ENCODE measurements around the gene TMEM120B. TPM values are rescaled to one million over a fixed set of nuclear protein-coding genes. Genes with fewer than 3 reads are reported as not detected.

Gene TMEM120B
- total RNA-seq, 1 experiment from 2014 or later, result 14.2 TPM

DNA sequence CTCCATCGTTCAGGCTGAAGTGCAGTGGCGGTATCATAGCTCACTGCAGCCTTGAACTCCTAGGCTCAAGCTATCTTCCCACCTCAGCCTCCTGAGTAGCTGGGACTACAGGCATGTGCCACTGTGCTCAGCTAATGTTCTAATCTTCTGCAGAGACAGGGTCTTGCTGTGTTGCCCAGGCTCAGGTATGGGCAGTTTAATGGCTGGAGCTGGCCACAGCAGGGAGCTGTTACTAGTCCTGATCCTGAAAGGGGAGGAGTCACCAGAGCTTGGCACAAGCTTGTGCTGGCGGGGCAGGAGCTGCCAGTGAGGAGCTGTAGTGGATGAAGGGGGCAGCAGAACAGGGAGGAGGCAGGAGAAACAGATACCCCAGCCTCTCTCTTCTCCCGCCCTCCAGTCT lies 10.6 kb downstream of the TMEM120B start:
- intact Hi-C loops (cut with micrococcal nuclease), result no loop called here
- BruUV-seq (replicated peaks), result no TSS peak
- TF ChIP-seq CTCF (IDR thresholded peaks at IDR 0.05; ENCODE audit: unreplicated experiment), result no peak
- H3K4me3 Mint-ChIP-seq (ENCODE audit: unreplicated experiment), result no peak overlapping the region
- H3K9me3 Mint-ChIP-seq (ENCODE audit: unreplicated experiment), result no peaks in the 10 kb centered on the region
- peaks cover 6% of the 10 kb centered on the region for H3K4me1 Mint-ChIP-seq (ENCODE audit: insufficient read depth, unreplicated experiment)
- H3K27me3 Mint-ChIP-seq (ENCODE audit: insufficient read depth, unreplicated experiment), result no peaks in the 10 kb centered on the region
- CTCF ChIA-PET, result interaction anchor here (0.6 kb wide), 1 partner anchor 172 kb away, joined by 3 read pairs; no protein-coding TSS in a partner anchor
- H3K36me3 Mint-ChIP-seq (ENCODE audit: insufficient read depth, unreplicated experiment), result peaks cover 17% of the 10 kb centered on the region
- DNase-seq (ENCODE audit: unreplicated experiment), result no peak
- H3K27ac Mint-ChIP-seq (ENCODE audit: low read depth, unreplicated experiment), result no peak overlapping the region
- POLR2A ChIA-PET, result interaction anchor here (0.5 kb wide), 1 partner anchor 1367 kb away, joined by 3 read pairs; no protein-coding TSS in a partner anchor

DNA sequence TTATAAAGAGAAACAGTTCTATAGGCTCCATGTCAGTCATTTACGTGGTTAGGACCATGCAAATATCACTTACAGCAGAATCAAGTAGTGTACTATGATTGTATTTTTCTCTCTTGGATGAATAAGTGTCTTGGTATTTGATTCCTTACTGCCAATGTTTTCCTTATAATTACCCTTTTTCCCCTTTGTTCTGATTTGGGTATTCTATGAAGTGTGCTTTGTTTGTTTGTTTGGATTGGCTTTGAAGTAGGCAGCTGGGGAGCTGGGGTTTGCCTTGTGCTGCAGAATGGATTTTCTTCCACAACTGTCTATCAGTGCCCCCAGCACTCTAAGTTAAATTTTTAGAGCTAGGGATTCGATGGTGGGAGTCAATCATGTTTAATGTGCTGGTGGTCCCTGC lies 12.4 kb downstream of the TMEM120B start:
- no peaks in the 10 kb centered on the region for H3K27me3 Mint-ChIP-seq (ENCODE audit: insufficient read depth, unreplicated experiment)
- POLR2A ChIA-PET, result interaction anchor here (0.7 kb wide), 1 partner anchor 11 kb away, joined by 3 read pairs; no protein-coding TSS in a partner anchor
- H3K4me3 Mint-ChIP-seq (ENCODE audit: unreplicated experiment), result no peak overlapping the region
- peaks cover 14% of the 10 kb centered on the region for H3K36me3 Mint-ChIP-seq (ENCODE audit: insufficient read depth, unreplicated experiment)
- intact Hi-C loops (cut with micrococcal nuclease), result no loop called here
- no peak for TF ChIP-seq CTCF (IDR thresholded peaks at IDR 0.05; ENCODE audit: unreplicated experiment)
- no peaks in the 10 kb centered on the region for H3K9me3 Mint-ChIP-seq (ENCODE audit: unreplicated experiment)
- no TSS peak for BruUV-seq (replicated peaks)
- no peak overlapping the region for H3K27ac Mint-ChIP-seq (ENCODE audit: low read depth, unreplicated experiment)
- H3K4me1 Mint-ChIP-seq (ENCODE audit: insufficient read depth, unreplicated experiment), result peaks cover 5% of the 10 kb centered on the region
- CTCF ChIA-PET, result no interaction called here
- no peak for DNase-seq (ENCODE audit: unreplicated experiment)

- no peak for DNase-seq (ENCODE audit: unreplicated experiment)
- BruUV-seq (replicated peaks), result no TSS peak
- POLR2A ChIA-PET, result interaction anchor here (0.7 kb wide), 1 partner anchor 12 kb away, joined by 3 read pairs; no protein-coding TSS in a partner anchor
- intact Hi-C loops (cut with micrococcal nuclease), result no loop called here
- Mint-ChIP-seq H3K4me1 (ENCODE audit: insufficient read depth, unreplicated experiment) (peaks cover under 1% of the 10 kb centered on the region), H3K9me3 (ENCODE audit: unreplicated experiment) (no peaks in the 10 kb centered on the region), H3K4me3 (ENCODE audit: unreplicated experiment) (no peak overlapping the region), H3K27ac (ENCODE audit: low read depth, unreplicated experiment) (no peak overlapping the region), H3K36me3 (ENCODE audit: insufficient read depth, unreplicated experiment) (peaks cover 19% of the 10 kb centered on the region), H3K27me3 (ENCODE audit: insufficient read depth, unreplicated experiment) (no peaks in the 10 kb centered on the region)
- TF ChIP-seq CTCF (IDR thresholded peaks at IDR 0.05; ENCODE audit: unreplicated experiment), result no peak
- CTCF ChIA-PET, result no interaction called here
Measured at GRCh38 chr12:121725423-121725822, 12.9 kb downstream of the TMEM120B start.

GRCh38 chr12:121729021-121729420 lies 16.5 kb downstream of the TMEM120B start:
- POLR2A ChIA-PET, result interaction anchor here (1.7 kb wide), 1 partner anchor 17 kb away, joined by 5 read pairs; the partner anchor contains the start of gene TMEM120B
- H3K27me3 Mint-ChIP-seq (ENCODE audit: insufficient read depth, unreplicated experiment), result no peaks in the 10 kb centered on the region
- H3K9me3 Mint-ChIP-seq (ENCODE audit: unreplicated experiment), result no peaks in the 10 kb centered on the region
- TF ChIP-seq CTCF (IDR thresholded peaks at IDR 0.05; ENCODE audit: unreplicated experiment), result no peak
- no TSS peak for BruUV-seq (replicated peaks)
- no peak overlapping the region for H3K27ac Mint-ChIP-seq (ENCODE audit: low read depth, unreplicated experiment)
- intact Hi-C loops (cut with micrococcal nuclease), result no loop called here
- peaks cover 19% of the 10 kb centered on the region for H3K36me3 Mint-ChIP-seq (ENCODE audit: insufficient read depth, unreplicated experiment)
- H3K4me3 Mint-ChIP-seq (ENCODE audit: unreplicated experiment), result no peak overlapping the region
- H3K4me1 Mint-ChIP-seq (ENCODE audit: insufficient read depth, unreplicated experiment), result no peaks in the 10 kb centered on the region
- DNase-seq (ENCODE audit: unreplicated experiment), result no peak
- CTCF ChIA-PET, result interaction anchor here (0.7 kb wide), 1 partner anchor 8 kb away, joined by 3 read pairs; no protein-coding TSS in a partner anchor
